Heart right ventricle (tissue), 16 donors: ENCODE measurements around the gene ST8SIA2. TPM values are rescaled to one million over a fixed set of nuclear protein-coding genes. Genes with fewer than 3 reads are reported as not detected.

Experiments
- ATAC-seq, 8 donors: fragments of 200-7000 bp; cut with Tn5 transposase; one replicate each; pipeline ENCODE4 v1.9.1; 2020; ENCODE audit warnings: mild to moderate bottlenecking in 8 of 8, moderate library complexity in 8 of 8, moderate number of reproducible peaks in 1 of 8
- DNase-seq, 2 donors: peaks; one replicate each; pipeline ENCODE4 v3.0.0-alpha.2; 2020
- H3K27ac ChIP-seq, 10 donors: fragments of 200-600 bp; sonication (generic) in 2 of 10; one replicate each; pipeline versions ENCODE4 v1.5.0 to v1.8.0; 2020 to 2022; ENCODE audit warnings: mild to moderate bottlenecking in 3 of 10
- H3K27me3 ChIP-seq, 7 donors: fragments of 200-600 bp; one replicate each; pipeline ENCODE4 v1.8.0; 2021 to 2022; ENCODE audit warnings: mild to moderate bottlenecking in 2 of 7
- H3K36me3 ChIP-seq, 9 donors: fragments of 200-600 bp; sonication (generic) in 1 of 9; one replicate each; pipeline versions ENCODE4 v1.5.0 to v1.8.0; 2020 to 2022; ENCODE audit warnings: mild to moderate bottlenecking in 2 of 9
- H3K4me1 ChIP-seq, 9 donors: fragments of 200-600 bp; sonication (generic) in 1 of 9; one replicate each; pipeline versions ENCODE4 v1.5.0 to v1.8.0; 2020 to 2022; ENCODE audit warnings: mild to moderate bottlenecking in 4 of 9
- H3K4me3 ChIP-seq, 10 donors: fragments of 200-600 bp; sonication (generic) in 2 of 10; one replicate each; pipeline versions ENCODE4 v1.5.0 to v1.8.0; 2020 to 2022; ENCODE audit warnings: mild to moderate bottlenecking in 7 of 10, moderate library complexity in 2 of 10
- H3K9me3 ChIP-seq, 11 donors: fragments of 200-600 bp in 10 of 11; sonication (generic) in 2 of 11; one replicate each; pipeline versions ENCODE4 v1.5.0 to v1.8.0; 2013 to 2022; ENCODE audit warnings: mild to moderate bottlenecking in 2 of 11, control low read depth in 1 of 11, moderate library complexity in 1 of 11
- CTCF ChIP-seq, 9 donors: fragments of 200-600 bp; sonication (generic) in 2 of 9; IDR thresholded peaks; one replicate each; pipeline versions ENCODE4 v1.5.0 to v1.8.0; 2021 to 2022; ENCODE audit warnings: antibody characterized with exemption in 9 of 9, mild to moderate bottlenecking in 5 of 9, moderate library complexity in 1 of 9
- WGBS, 2 donors: extraction: QIAGEN DNeasy Blood & Tissue Kit; methylation state at CpG; one replicate each; pipeline ENCODE4 v1.1.7; 2013; ENCODE audit warnings: inconsistent platforms in 1 of 2; 5-methylcytosine and 5-hydroxymethylcytosine counted together
- intact Hi-C, 10 donors: fragments of 100-400 bp; cut with DNase I; formaldehyde crosslinking; loops; one replicate each; pipeline versions ENCODE4 v1.11.1 to v1.14.2; 2022
- polyA plus RNA-seq, 2 donors: library from polyadenylated mRNA; stranded (reverse); fragments of 200-250 nt; gene quantifications; one replicate each; pipeline ENCODE4 v1.2.3, GENCODE V29; 2013
- total RNA-seq, 10 donors: library from RNA; stranded (reverse); fragmentation: NEBNext Ultra II Directional in 3 of 10; extraction: Animal tissue kit (Norgen Biotek cat#: 25700) in 3 of 10; gene quantifications; one replicate each; pipeline versions ENCODE4 v1.2.1 to v1.2.4, GENCODE V29; 2021 to 2023
- donor health status: Arrhythmogenic right ventricular cardiomyopathy.
- donor health status: ischemic (EF 13 %, LVEDD 7.1; RV severe dilation, severe dysfunction).
- donor health status: healthy with polysubstance abuse.
- donor health status: DM: no; HTN: yes; CAD: no.
- donor health status: DM: no; HTN: no; CAD: no.
- donor health status: ischemic (EF 25% LVEDD 6.9; RV normal size, moderate dysfunction).
- donor health status: ischemic (EF 25% LVEDD 5.7; RV mildly dilated, moderate dysfunction).
- donor health status: healthy.
- donor health status: DM: yes; HTN: yes; CAD: no.
- donor health status: Ischemic cardiomyopathy.
- donor health status: ischemic (EF 35%, LVEDD 5.7; RV mildly dilated, moderate dysfunction).
- donor health status: nonischemic (EF 11% LVEDD 7.7; RV severe dilation, severe dysfunction).
- donor health status: DM: yes; HTN: yes; CAD: no.
- donor health status: PGD.
- donor health status: ischemic (EF 29% LVEDD 5.4; RV normal size, mild dysfunction).
- donor health status: nonischemic (EF 23%, LVEDD 6.1; RV moderate dilation, normal function).

ST8SIA2 gene
- total and polyA plus RNA-seq, 12 donors, result 0.23 to 12.2 (median 3.2) TPM

DNA sequence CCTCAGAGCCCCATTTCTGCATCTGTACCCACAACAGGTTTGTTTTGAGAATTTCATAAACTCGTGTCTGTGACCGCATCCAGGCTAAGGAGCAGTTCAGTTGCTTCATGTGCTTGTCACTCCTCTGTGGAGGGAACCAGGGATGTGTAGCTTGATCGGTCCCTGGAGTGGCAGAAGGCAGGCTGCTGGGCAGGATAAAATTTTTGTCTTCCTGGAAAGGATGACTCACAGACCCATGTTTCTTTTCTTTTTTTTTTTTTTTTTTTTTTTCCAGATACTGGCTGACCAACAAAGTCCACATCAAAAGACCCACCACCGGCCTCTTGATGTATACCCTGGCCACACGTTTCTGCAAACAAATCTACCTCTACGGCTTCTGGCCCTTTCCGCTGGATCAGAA lies 70.1 kb downstream of the ST8SIA2 start:
- Histone ChIP-seq H3K4me1 (no peaks in the 10 kb centered on the region), H3K27me3 (no peaks in the 10 kb centered on the region), H3K27ac (no peak overlapping the region), H3K36me3 (no peaks in the 10 kb centered on the region), H3K4me3 (no peak overlapping the region), H3K9me3 (no peaks in the 10 kb centered on the region)
- 72 to 85% methylated on average over 7 of the region's 7 CpGs for WGBS, 2 donors
- DNase-seq (no peak), ATAC-seq (no peak)
- no peak for TF ChIP-seq CTCF (IDR thresholded peaks at IDR 0.05)
- intact Hi-C loops, result no loop called here

DNA sequence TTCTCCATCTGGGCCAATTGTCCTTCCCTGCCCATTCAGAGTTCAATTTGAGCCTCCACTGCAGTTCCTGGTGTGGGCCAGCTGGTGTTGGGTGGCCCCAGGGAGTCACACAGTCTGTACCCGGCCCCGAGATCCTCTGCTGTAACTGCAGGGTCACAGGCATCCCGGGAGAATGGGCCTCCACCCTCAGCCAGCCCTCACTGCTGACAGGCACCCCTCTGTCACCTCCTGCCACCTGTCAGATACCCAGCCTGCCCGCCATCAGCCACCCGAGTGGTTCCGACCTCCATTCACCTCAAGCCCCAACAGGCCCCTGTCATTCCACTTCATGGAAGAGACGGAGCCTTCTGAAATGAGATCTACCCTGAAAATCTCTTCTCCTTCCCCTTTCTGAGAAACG lies 73.2 kb downstream of the ST8SIA2 start:
- Histone ChIP-seq H3K27me3 (peaks cover 0 to 9% (median 0%) of the 10 kb centered on the region in 7 donors), H3K4me1 (no peaks in the 10 kb centered on the region), H3K4me3 (no peak overlapping the region), H3K36me3 (no peaks in the 10 kb centered on the region), H3K27ac (no peak overlapping the region), H3K9me3 (no peaks in the 10 kb centered on the region)
- ATAC-seq (no peak), DNase-seq (no peak)
- intact Hi-C loops, result no loop called here
- WGBS, 2 donors, result 91 to 93% methylated on average over 8 of the region's 8 CpGs
- no peak for TF ChIP-seq CTCF (IDR thresholded peaks at IDR 0.05)

DNA sequence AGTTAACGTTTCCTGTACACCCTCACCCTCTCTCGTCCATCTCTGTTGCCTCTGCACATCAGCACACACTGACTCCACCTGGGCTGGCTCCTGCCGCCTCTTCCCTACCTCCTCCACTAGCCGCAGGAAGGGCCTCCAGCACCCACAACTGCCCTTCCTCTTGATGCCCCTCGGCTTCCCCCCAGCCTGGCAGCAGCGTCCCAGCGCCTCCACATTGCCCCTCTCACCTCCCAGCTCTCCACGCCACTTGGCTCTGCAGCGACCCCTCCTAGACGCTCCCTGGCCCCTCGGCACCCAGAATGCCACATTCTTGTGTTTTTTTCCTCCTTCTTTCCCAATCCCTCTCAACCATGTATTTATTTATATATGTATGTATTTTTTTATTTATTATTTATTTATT lies 73.6 kb downstream of the ST8SIA2 start:
- intact Hi-C loops, result no loop called here
- no peaks in the 10 kb centered on the region for H3K36me3 ChIP-seq
- no peaks in the 10 kb centered on the region for H3K9me3 ChIP-seq
- no peak overlapping the region for H3K27ac ChIP-seq
- no peak for DNase-seq
- TF ChIP-seq CTCF (IDR thresholded peaks at IDR 0.05), result no peak
- peaks cover 0 to 11% (median 0%) of the 10 kb centered on the region in 7 donors for H3K27me3 ChIP-seq
- no peak for ATAC-seq
- no peaks in the 10 kb centered on the region for H3K4me1 ChIP-seq
- 90 to 91% methylated on average over 11 of the region's 11 CpGs for WGBS, 2 donors
- no peak overlapping the region for H3K4me3 ChIP-seq

- no peaks in the 10 kb centered on the region for H3K4me1 ChIP-seq
- no peaks in the 10 kb centered on the region for H3K9me3 ChIP-seq
- no peak overlapping the region for H3K4me3 ChIP-seq
- peaks cover 0 to 15% (median 0%) of the 10 kb centered on the region in 7 donors for H3K27me3 ChIP-seq
- ATAC-seq (no peak), DNase-seq (no peak)
- H3K36me3 ChIP-seq, result no peaks in the 10 kb centered on the region
- 59 to 72% methylated on average over 3 of the region's 3 CpGs for WGBS, 2 donors
- no peak overlapping the region for H3K27ac ChIP-seq
- TF ChIP-seq CTCF (IDR thresholded peaks at IDR 0.05), result no peak
- intact Hi-C loops, result no loop called here
Observed at GRCh38 chr15:92468991-92469390, 75.3 kb downstream of the ST8SIA2 start.

GRCh38 chr15:92471288-92471687 lies 77.6 kb downstream of the ST8SIA2 start:
- no peak overlapping the region for H3K27ac ChIP-seq
- intact Hi-C loops, result no loop called here
- TF ChIP-seq CTCF (IDR thresholded peaks at IDR 0.05), result no peak
- peaks cover 0 to 15% (median 0%) of the 10 kb centered on the region in 7 donors for H3K27me3 ChIP-seq
- H3K36me3 ChIP-seq, result no peaks in the 10 kb centered on the region
- no peaks in the 10 kb centered on the region for H3K9me3 ChIP-seq
- no peaks in the 10 kb centered on the region for H3K4me1 ChIP-seq
- ATAC-seq (no peak), DNase-seq (no peak)
- H3K4me3 ChIP-seq, result no peak overlapping the region
